IPS-15b (cell line): ENCODE data around the gene ZP4.

Experiments
- H3K27me3 ChIP-seq: one replicate; pipeline ENCODE4 v1.6.1; 2013; ENCODE audit warnings: low read length; ENCODE audit not compliant: control insufficient read depth, insufficient read depth
- H3K36me3 ChIP-seq: one replicate; pipeline ENCODE4 v1.6.1; 2013; ENCODE audit warnings: low read length; ENCODE audit not compliant: control insufficient read depth, insufficient read depth
- H3K4me1 ChIP-seq: one replicate; pipeline ENCODE4 v1.6.1; 2013; ENCODE audit warnings: mild to moderate bottlenecking, low read length; ENCODE audit not compliant: control insufficient read depth, insufficient read depth
- H3K4me3 ChIP-seq: one replicate; pipeline ENCODE4 v1.5.1; 2013; ENCODE audit warnings: low read depth, low read length
- H3K9ac ChIP-seq: one replicate; pipeline ENCODE4 v1.6.1; 2013; ENCODE audit warnings: low read depth, mild to moderate bottlenecking, low read length
- H3K9me3 ChIP-seq: one replicate; pipeline ENCODE4 v1.6.1; 2013; ENCODE audit warnings: mild to moderate bottlenecking, low read length; ENCODE audit not compliant: control insufficient read depth, insufficient read depth

ZP4 gene

GRCh38 chr1:237901299-237901934 lies 10.7 kb upstream of the ZP4 start:
- H3K9ac ChIP-seq: no peak overlapping the region
- no peaks in the 10 kb centered on the region for H3K27me3 ChIP-seq
- H3K4me3 ChIP-seq: no peak overlapping the region
- H3K9me3 ChIP-seq: no peaks in the 10 kb centered on the region
- no peaks in the 10 kb centered on the region for H3K36me3 ChIP-seq
- no peaks in the 10 kb centered on the region for H3K4me1 ChIP-seq

DNA sequence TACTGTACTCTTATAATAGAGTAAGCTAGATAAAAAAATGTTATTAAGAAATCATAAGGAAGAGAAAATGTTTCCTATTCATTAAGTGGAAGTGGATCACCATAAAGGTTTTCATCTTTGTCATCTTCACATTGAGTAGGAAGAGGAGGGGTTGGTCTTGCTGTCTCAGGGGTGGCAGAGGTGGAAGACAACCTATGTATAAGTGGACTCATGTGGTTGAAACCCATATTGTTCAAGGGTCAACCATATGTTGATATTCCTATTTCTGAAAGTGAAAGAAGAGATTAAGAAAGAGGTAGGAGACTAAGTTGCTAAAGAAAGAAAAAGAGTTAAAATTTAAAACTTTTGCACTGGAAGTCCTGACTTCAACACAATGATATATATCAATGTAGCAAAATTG lies 4.9 kb upstream of the ZP4 start:
- no peaks in the 10 kb centered on the region for H3K27me3 ChIP-seq
- no peaks in the 10 kb centered on the region for H3K4me1 ChIP-seq
- H3K36me3 ChIP-seq: no peaks in the 10 kb centered on the region
- no peak overlapping the region for H3K9ac ChIP-seq
- H3K9me3 ChIP-seq: no peaks in the 10 kb centered on the region
- no peak overlapping the region for H3K4me3 ChIP-seq

- H3K27me3 ChIP-seq: no peaks in the 10 kb centered on the region
- H3K9me3 ChIP-seq: no peaks in the 10 kb centered on the region
- no peak overlapping the region for H3K4me3 ChIP-seq
- H3K9ac ChIP-seq: no peak overlapping the region
- H3K36me3 ChIP-seq: no peaks in the 10 kb centered on the region
- no peaks in the 10 kb centered on the region for H3K4me1 ChIP-seq
These were observed 3.4 kb upstream of the ZP4 start for GRCh38 chr1:237894131-237894530.

DNA sequence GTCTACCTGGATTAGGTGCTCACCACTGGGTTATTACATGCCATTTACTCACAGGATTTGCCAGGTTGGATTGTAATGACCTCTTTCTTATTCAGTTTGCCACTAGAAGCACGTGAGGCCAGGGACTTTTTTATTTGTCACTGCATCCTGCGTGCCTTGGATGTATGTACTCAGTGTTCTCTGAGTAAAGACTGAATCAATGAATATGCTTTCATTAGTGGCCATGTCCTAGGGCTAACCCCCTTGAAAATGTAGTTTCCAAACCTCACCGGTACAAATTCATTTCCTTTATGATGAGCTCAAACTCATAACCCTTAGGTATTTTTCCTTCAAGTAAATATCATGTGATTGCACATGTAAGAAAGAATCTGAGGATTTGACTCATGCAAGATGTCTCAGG lies 1.3 kb upstream of the ZP4 start:
- Histone ChIP-seq H3K4me1 (no peaks in the 10 kb centered on the region), H3K9me3 (no peaks in the 10 kb centered on the region), H3K9ac (no peak overlapping the region), H3K36me3 (no peaks in the 10 kb centered on the region), H3K4me3 (no peak overlapping the region), H3K27me3 (no peaks in the 10 kb centered on the region)

DNA sequence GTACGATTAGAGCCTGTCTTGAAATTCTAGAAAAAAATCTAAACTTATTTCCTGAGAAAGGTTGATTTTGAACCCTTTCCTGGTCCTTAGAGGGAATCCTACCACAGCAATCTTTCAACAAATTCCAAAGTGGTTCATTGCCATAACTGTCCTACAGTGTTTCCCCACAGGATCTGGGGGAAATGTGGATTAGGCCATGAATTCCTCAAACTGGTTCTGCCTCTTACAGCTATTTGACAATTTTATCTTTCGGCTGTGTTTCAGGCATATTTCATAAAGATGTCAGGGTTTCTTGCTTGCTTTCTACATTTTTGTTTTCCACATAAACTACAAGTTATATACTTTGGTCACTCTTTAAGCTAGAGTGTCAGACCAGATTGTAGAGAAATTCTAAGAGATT lies 544 bp upstream of the ZP4 start:
- Histone ChIP-seq H3K4me3 (no peak overlapping the region), H3K4me1 (no peaks in the 10 kb centered on the region), H3K36me3 (no peaks in the 10 kb centered on the region), H3K9me3 (no peaks in the 10 kb centered on the region), H3K27me3 (no peaks in the 10 kb centered on the region), H3K9ac (no peak overlapping the region)

- no peaks in the 10 kb centered on the region for H3K4me1 ChIP-seq
- H3K36me3 ChIP-seq: no peaks in the 10 kb centered on the region
- no peaks in the 10 kb centered on the region for H3K27me3 ChIP-seq
- no peak overlapping the region for H3K4me3 ChIP-seq
- H3K9me3 ChIP-seq: no peaks in the 10 kb centered on the region
- H3K9ac ChIP-seq: no peak overlapping the region
These were observed 306 bp downstream of the ZP4 start for GRCh38 chr1:237890416-237890815.

DNA sequence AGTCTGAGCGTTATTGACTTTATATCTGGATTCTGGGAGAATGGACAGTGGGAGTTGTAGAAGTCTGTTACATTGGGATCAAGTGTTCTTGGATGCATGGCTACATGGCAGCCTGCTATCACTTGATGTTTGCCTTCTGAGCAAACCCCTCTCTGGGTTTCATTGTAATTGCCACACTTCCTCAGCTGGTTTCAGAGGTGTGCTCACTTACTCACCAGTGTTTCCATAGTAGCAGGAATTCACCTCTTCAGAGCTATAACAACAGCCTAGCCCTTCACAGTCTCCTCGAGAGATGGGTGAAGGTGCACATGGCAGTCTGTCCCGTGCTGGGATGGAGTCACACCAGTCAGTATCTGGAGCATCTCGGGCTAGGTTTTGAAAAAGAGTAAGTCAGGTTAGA lies 2.6 kb downstream of the ZP4 start:
- H3K9ac ChIP-seq: no peak overlapping the region
- H3K4me1 ChIP-seq: no peaks in the 10 kb centered on the region
- H3K9me3 ChIP-seq: no peaks in the 10 kb centered on the region

GRCh38 chr1:237887542-237887941 lies 3.2 kb downstream of the ZP4 start:
- no peak overlapping the region for H3K9ac ChIP-seq
- no peaks in the 10 kb centered on the region for H3K9me3 ChIP-seq
- H3K27me3 ChIP-seq: no peaks in the 10 kb centered on the region
- no peaks in the 10 kb centered on the region for H3K4me1 ChIP-seq
- no peaks in the 10 kb centered on the region for H3K36me3 ChIP-seq
- H3K4me3 ChIP-seq: no peak overlapping the region

More for the DNA sequence above, 2.6 kb downstream of the ZP4 start:
- no peaks in the 10 kb centered on the region for H3K36me3 ChIP-seq
- H3K4me3 ChIP-seq: no peak overlapping the region
- H3K27me3 ChIP-seq: no peaks in the 10 kb centered on the region

DNA sequence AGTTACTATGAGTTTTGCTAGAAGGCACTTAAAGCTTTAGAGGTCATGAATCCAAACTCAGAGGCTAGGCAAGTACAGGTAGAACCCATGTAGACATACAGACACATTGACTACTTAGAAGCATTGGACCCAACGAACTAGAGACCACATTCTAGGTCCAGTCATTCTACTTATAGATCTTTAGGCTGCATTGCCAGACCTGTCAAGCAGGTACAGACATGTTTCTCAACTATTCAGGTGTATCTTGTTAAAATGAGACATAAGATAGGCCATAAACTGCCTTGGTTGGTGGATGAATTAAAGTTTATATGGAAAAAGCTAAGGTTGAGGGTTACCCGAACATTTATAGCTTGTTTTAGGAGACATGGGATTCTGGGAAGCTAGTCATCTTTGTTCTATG lies 6.5 kb downstream of the ZP4 start:
- Histone ChIP-seq H3K27me3 (no peaks in the 10 kb centered on the region), H3K9me3 (no peaks in the 10 kb centered on the region), H3K9ac (no peak overlapping the region), H3K4me1 (no peaks in the 10 kb centered on the region), H3K36me3 (no peaks in the 10 kb centered on the region), H3K4me3 (no peak overlapping the region)

DNA sequence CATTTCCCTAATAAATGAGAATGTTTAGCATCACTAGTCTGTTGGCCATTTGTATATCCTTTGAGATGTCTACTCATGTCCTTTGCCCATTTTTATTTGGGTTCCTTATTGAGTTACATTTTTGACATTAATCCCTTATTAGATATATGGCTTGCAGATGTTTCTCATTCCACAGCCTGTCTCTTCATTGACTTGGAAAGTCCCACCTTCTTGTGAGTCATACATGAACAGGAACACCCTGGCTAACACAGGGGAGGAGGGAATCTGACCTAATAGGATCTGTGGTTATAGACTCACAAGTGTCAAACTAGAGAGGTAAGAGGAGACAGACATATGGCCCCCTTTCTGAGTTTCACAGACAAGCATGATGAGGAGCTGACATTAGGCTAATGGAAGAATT lies 11.5 kb downstream of the ZP4 start:
- Histone ChIP-seq H3K4me1 (no peaks in the 10 kb centered on the region), H3K36me3 (no peaks in the 10 kb centered on the region), H3K9me3 (no peaks in the 10 kb centered on the region), H3K9ac (no peak overlapping the region), H3K27me3 (no peaks in the 10 kb centered on the region), H3K4me3 (no peak overlapping the region)

GRCh38 chr1:237878406-237878805 lies 12.3 kb downstream of the ZP4 start:
- H3K9ac ChIP-seq: no peak overlapping the region
- no peak overlapping the region for H3K4me3 ChIP-seq
- no peaks in the 10 kb centered on the region for H3K36me3 ChIP-seq
- H3K9me3 ChIP-seq: no peaks in the 10 kb centered on the region
- H3K27me3 ChIP-seq: no peaks in the 10 kb centered on the region
- H3K4me1 ChIP-seq: no peaks in the 10 kb centered on the region

DNA sequence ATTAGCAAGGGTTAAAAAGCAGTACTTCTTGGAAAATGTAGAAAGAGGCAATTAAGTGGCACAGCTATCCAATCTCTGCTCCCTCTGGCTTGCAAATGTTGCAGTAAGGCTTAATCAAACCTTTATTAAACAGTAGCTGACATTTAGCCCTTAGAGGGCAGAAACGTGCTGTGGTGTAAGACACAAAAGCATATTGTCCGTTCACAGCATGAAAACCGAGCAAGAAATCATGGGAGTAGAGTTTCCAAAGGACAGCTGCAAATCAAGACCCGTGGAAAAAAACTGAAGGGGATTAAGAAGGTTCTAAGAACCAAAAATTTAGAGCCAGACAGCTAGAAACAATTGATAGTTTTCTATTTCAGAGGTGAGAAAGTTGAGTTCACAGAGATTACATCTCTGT lies 13.1 kb downstream of the ZP4 start:
- Histone ChIP-seq H3K4me3 (no peak overlapping the region), H3K9ac (no peak overlapping the region), H3K9me3 (no peaks in the 10 kb centered on the region), H3K27me3 (no peaks in the 10 kb centered on the region), H3K36me3 (no peaks in the 10 kb centered on the region), H3K4me1 (no peaks in the 10 kb centered on the region)
